ENCODE data around the gene SSBP2. TPM values are rescaled to one million over a fixed set of nuclear protein-coding genes. Genes with fewer than 3 reads are reported as not detected.
"Not testable (repeated sequence)": the region's sequence is repeated elsewhere in the genome, so short reads cannot be mapped to it uniquely, and the experiment has no call there.

SSBP2 gene
- total RNA-seq, 2 donors from 2014 or later: 12.5 to 18.3 TPM

GRCh38 chr5:81729276-81729675 lies 21.6 kb downstream of the SSBP2 start:
- Mint-ChIP-seq H3K27ac (no peak overlapping the region), H3K4me1 (peaks cover 8% of the 10 kb centered on the region), H3K9me3 (no peaks in the 10 kb centered on the region), H3K36me3 (ENCODE audit: low read depth) (no peaks in the 10 kb centered on the region), H3K27me3 (no peaks in the 10 kb centered on the region), H3K4me3 (no peak overlapping the region)
- no peak for ATAC-seq (replicated peaks)

- H3K27me3 Mint-ChIP-seq: no peaks in the 10 kb centered on the region
- no peak overlapping the region for H3K4me3 Mint-ChIP-seq
- H3K27ac Mint-ChIP-seq: no peak overlapping the region
- no peaks in the 10 kb centered on the region for H3K9me3 Mint-ChIP-seq
- no peak for ATAC-seq (replicated peaks)
- H3K36me3 Mint-ChIP-seq (ENCODE audit: low read depth): no peaks in the 10 kb centered on the region
- H3K4me1 Mint-ChIP-seq: peaks cover 5% of the 10 kb centered on the region
These were observed 22.6 kb downstream of the SSBP2 start for GRCh38 chr5:81728301-81728700.

GRCh38 chr5:81726297-81726696 lies 24.6 kb downstream of the SSBP2 start:
- Mint-ChIP-seq H3K4me3 (no peak overlapping the region), H3K9me3 (no peaks in the 10 kb centered on the region), H3K27ac (no peak overlapping the region), H3K4me1 (peaks cover 15% of the 10 kb centered on the region), H3K27me3 (no peaks in the 10 kb centered on the region), H3K36me3 (ENCODE audit: low read depth) (no peaks in the 10 kb centered on the region)
- ATAC-seq (replicated peaks): no peak

DNA sequence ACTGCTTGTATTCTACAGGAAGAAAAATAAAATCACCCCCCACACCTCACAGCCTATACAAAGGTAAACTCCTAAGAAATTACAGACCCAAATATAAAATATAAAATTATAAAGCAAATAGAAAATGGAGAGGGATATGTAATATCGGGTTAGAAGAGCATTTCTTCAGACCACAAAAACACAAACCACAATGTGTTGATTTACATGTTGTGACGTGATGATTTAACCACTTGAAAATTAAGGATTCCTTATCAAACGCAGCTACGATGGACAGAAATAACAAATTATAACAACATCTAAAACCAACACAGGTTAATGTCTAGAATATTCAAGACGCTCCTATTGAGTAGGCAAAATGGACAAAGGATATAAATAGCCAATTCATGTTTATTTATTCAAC lies 26.3 kb downstream of the SSBP2 start:
- no peak overlapping the region for H3K4me3 Mint-ChIP-seq
- no peak for ATAC-seq (replicated peaks)
- H3K27me3 Mint-ChIP-seq: no peaks in the 10 kb centered on the region
- H3K9me3 Mint-ChIP-seq: no peaks in the 10 kb centered on the region
- H3K4me1 Mint-ChIP-seq: peaks cover 21% of the 10 kb centered on the region
- no peaks in the 10 kb centered on the region for H3K36me3 Mint-ChIP-seq (ENCODE audit: low read depth)
- no peak overlapping the region for H3K27ac Mint-ChIP-seq

- Mint-ChIP-seq H3K27ac (no peak overlapping the region), H3K9me3 (no peaks in the 10 kb centered on the region), H3K4me3 (no peak overlapping the region), H3K36me3 (ENCODE audit: low read depth) (no peaks in the 10 kb centered on the region), H3K27me3 (no peaks in the 10 kb centered on the region), H3K4me1 (peaks cover 25% of the 10 kb centered on the region)
- ATAC-seq (replicated peaks): no peak
These were observed 26.8 kb downstream of the SSBP2 start for GRCh38 chr5:81724108-81724507.

GRCh38 chr5:81721049-81721448 lies 29.8 kb downstream of the SSBP2 start:
- Mint-ChIP-seq H3K4me1 (peaks cover 30% of the 10 kb centered on the region), H3K36me3 (ENCODE audit: low read depth) (no peaks in the 10 kb centered on the region), H3K4me3 (peak overlapping the region; percentile 12), H3K9me3 (no peaks in the 10 kb centered on the region), H3K27ac (peak overlapping the region; percentile 7), H3K27me3 (no peaks in the 10 kb centered on the region)
- no peak for ATAC-seq (replicated peaks)

- Mint-ChIP-seq H3K27ac (no peak overlapping the region), H3K9me3 (no peaks in the 10 kb centered on the region), H3K36me3 (ENCODE audit: low read depth) (no peaks in the 10 kb centered on the region), H3K4me1 (peaks cover 25% of the 10 kb centered on the region), H3K4me3 (peak overlapping the region; percentile 12), H3K27me3 (no peaks in the 10 kb centered on the region)
- no peak for ATAC-seq (replicated peaks)
These were observed 31.1 kb downstream of the SSBP2 start for GRCh38 chr5:81719743-81720345.

DNA sequence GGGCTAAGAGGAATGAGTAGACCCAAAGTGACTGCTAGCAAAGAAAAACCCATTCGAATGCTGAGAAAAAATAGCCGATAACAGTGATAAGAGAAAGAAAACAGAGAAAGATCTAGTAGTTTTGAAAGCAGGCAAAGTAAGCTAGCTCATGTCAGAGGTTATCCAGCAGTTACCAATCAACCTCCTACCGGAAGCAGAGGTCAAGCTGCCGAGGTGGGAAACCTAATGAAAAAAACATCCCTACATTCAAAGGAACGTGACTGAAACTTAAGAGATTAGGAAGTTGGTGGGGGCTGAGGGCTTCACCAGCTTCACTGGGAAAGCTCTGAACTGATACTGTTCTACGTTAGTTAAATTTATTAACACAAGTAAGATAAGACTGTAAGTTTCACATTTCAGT lies 32.6 kb downstream of the SSBP2 start:
- Mint-ChIP-seq H3K36me3 (ENCODE audit: low read depth) (no peaks in the 10 kb centered on the region), H3K4me3 (peak overlapping the region; percentile 18), H3K9me3 (no peaks in the 10 kb centered on the region), H3K27me3 (no peaks in the 10 kb centered on the region), H3K27ac (no peak overlapping the region), H3K4me1 (peaks cover 25% of the 10 kb centered on the region)
- no peak for ATAC-seq (replicated peaks)

- Mint-ChIP-seq H3K27me3 (no peaks in the 10 kb centered on the region), H3K4me1 (peaks cover 25% of the 10 kb centered on the region), H3K36me3 (ENCODE audit: low read depth) (no peaks in the 10 kb centered on the region), H3K4me3 (peak overlapping the region; percentile 18), H3K27ac (no peak overlapping the region), H3K9me3 (no peaks in the 10 kb centered on the region)
- ATAC-seq (replicated peaks): no peak
These were observed 33.0 kb downstream of the SSBP2 start for GRCh38 chr5:81717860-81718259.

GRCh38 chr5:81717226-81717625 lies 33.7 kb downstream of the SSBP2 start:
- H3K36me3 Mint-ChIP-seq (ENCODE audit: low read depth): no peaks in the 10 kb centered on the region
- H3K4me1 Mint-ChIP-seq: peaks cover 22% of the 10 kb centered on the region
- H3K27me3 Mint-ChIP-seq: no peaks in the 10 kb centered on the region
- no peak overlapping the region for H3K27ac Mint-ChIP-seq
- H3K4me3 Mint-ChIP-seq: no peak overlapping the region
- no peak for ATAC-seq (replicated peaks)
- H3K9me3 Mint-ChIP-seq: no peaks in the 10 kb centered on the region

DNA sequence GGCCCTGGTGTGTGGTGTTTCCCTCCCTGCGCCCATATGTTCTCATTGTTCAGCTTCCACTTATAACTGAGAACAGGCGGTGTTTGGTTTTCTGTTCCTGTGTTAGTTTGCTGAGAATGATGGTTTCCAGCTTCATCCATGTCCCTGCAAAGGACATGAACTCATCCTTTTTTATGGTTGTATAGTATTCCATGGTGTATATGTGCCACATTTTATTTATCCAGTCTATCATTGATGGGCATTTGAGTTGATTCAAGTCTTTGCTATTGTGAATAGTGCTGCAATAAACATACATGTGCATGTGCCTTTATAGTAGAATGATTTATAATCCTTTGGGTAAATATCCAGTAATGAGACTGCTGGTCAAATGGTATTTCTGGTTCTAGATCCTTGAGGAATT lies 36.8 kb downstream of the SSBP2 start:
- ATAC-seq (replicated peaks); H3K4me1 Mint-ChIP-seq; H3K9me3 Mint-ChIP-seq; H3K36me3 Mint-ChIP-seq (ENCODE audit: low read depth); H3K27ac Mint-ChIP-seq; H3K4me3 Mint-ChIP-seq; H3K27me3 Mint-ChIP-seq: not testable (repeated sequence)

- Mint-ChIP-seq H3K27me3 (no peaks in the 10 kb centered on the region), H3K9me3 (no peaks in the 10 kb centered on the region), H3K27ac (no peak overlapping the region), H3K4me3 (no peak overlapping the region), H3K36me3 (ENCODE audit: low read depth) (no peaks in the 10 kb centered on the region), H3K4me1 (no peaks in the 10 kb centered on the region)
- ATAC-seq (replicated peaks): no peak
These were observed 42.0 kb downstream of the SSBP2 start for GRCh38 chr5:81708889-81709288.

GRCh38 chr5:81703840-81704239 lies 47.1 kb downstream of the SSBP2 start:
- Mint-ChIP-seq H3K36me3 (ENCODE audit: low read depth) (peaks cover 8% of the 10 kb centered on the region), H3K9me3 (peaks cover 9% of the 10 kb centered on the region), H3K27ac (no peak overlapping the region), H3K4me3 (no peak overlapping the region), H3K4me1 (no peaks in the 10 kb centered on the region), H3K27me3 (no peaks in the 10 kb centered on the region)
- ATAC-seq (replicated peaks): no peak

DNA sequence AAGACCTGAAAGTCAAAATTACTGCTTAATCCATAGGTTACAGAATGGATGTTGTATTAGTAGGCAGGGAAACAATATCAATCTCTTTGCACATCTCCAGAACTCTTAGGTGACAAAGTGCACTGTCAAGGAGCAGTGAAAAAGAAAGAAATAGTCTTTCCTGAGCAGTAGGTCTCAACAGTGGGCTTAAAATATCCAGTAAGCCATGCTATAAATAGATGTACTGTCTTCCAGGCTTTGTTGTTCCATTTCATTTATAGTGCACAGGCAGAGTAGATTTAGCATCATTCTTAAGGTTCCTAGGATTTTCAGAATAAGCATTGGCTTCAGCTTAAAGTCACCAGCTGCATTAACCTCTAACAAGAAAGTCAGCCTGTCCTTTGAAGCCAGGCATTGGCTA lies 50.7 kb downstream of the SSBP2 start:
- Mint-ChIP-seq H3K27me3 (no peaks in the 10 kb centered on the region), H3K27ac (no peak overlapping the region), H3K4me3 (no peak overlapping the region), H3K4me1 (peaks cover 5% of the 10 kb centered on the region), H3K9me3 (peaks cover 9% of the 10 kb centered on the region), H3K36me3 (ENCODE audit: low read depth) (peaks cover 8% of the 10 kb centered on the region)
- ATAC-seq (replicated peaks): no peak

DNA sequence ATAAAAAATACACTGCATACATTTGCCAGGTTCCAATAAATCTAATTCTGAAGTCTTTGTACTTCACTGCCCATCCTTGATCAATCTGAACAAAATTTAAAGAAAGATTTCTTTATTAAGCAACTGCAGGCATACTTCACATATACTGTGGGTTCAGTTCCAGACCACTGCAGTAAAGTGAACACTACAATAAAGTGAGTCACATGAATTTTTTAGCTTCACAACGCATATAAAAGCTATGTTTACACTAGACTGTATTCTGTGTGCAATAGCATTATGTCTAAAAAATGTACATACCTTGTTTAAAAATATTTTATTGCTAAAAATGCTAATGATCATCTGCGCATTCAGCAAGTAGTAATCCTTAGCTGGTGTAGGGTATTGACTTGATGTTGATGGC lies 52.1 kb downstream of the SSBP2 start:
- peaks cover 5% of the 10 kb centered on the region for H3K4me1 Mint-ChIP-seq
- H3K27me3 Mint-ChIP-seq: no peaks in the 10 kb centered on the region
- H3K36me3 Mint-ChIP-seq (ENCODE audit: low read depth): peaks cover 8% of the 10 kb centered on the region
- no peak overlapping the region for H3K4me3 Mint-ChIP-seq
- ATAC-seq (replicated peaks): no peak
- no peak overlapping the region for H3K27ac Mint-ChIP-seq
- peaks cover 9% of the 10 kb centered on the region for H3K9me3 Mint-ChIP-seq

Data from activated T-helper 17 cell treated with anti-CD3 and anti-CD28 coated beads, Interleukin-2, amount 50 U/mL, for 72 hours (primary cell).